ENCODE data around the gene STPG1.

STPG1 gene

DNA sequence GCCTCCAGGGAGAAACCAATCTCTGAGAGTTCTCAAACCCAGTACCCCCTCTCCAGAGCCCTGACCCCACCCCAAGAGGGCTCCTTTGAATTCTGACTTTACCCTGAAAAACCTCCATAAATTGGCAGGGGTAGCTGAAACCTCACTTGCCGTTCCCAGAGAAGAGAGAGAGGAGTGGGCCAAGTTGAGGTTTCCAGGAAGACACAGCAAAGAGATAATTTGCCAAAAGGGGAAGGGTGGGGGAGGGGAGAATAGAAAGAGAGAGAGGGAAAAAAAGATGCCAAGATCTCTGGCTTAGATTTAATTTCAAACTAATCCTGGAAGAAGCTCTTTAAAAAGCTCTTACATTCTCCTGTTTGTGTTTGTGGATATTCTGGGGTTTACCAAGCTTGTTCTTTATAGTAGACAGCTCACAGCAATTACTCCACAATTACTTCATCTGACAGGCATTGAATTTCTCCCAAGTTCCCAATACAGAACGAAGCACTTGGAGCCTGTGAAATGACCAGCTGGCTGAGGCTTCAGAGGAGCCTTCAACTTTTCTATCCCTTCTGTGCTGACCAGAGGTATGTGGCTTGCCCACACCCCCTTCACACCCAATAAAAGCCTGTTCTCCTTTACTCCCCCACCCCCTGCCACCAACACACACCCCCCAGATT is 95.5 kb downstream of the STPG1 start:
- no peaks in the 10 kb centered on the region for H3K9me3 ChIP-seq (ENCODE audit: insufficient read depth, low read length)
- no peaks in the 10 kb centered on the region for H3K36me3 ChIP-seq (ENCODE audit: low read length)
- no peaks in the 10 kb centered on the region for H3K79me2 ChIP-seq (ENCODE audit: insufficient read depth, low read length)
- no peak overlapping the region for H3K9ac ChIP-seq (ENCODE audit: low read length)
- 0 out of 2 replicates have a peak, but pooled peaks cover 5% of the 10 kb centered on the region for H3F3A ChIP-seq (ENCODE audit: insufficient read depth)
- TF ChIP-seq, protein P1, sequence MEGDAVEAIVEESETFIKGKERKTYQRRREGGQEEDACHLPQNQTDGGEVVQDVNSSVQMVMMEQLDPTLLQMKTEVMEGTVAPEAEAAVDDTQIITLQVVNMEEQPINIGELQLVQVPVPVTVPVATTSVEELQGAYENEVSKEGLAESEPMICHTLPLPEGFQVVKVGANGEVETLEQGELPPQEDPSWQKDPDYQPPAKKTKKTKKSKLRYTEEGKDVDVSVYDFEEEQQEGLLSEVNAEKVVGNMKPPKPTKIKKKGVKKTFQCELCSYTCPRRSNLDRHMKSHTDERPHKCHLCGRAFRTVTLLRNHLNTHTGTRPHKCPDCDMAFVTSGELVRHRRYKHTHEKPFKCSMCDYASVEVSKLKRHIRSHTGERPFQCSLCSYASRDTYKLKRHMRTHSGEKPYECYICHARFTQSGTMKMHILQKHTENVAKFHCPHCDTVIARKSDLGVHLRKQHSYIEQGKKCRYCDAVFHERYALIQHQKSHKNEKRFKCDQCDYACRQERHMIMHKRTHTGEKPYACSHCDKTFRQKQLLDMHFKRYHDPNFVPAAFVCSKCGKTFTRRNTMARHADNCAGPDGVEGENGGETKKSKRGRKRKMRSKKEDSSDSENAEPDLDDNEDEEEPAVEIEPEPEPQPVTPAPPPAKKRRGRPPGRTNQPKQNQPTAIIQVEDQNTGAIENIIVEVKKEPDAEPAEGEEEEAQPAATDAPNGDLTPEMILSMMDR (IDR thresholded peaks at IDR 0.05; ENCODE audit: insufficient read depth, low read length, poor library complexity, severe bottlenecking): no peak
- no peak for TF ChIP-seq EZH2phosphoT487 (conservative IDR thresholded peaks at IDR 0.05; ENCODE audit: low read length)
- H3K9me2 ChIP-seq (replicated peaks; ENCODE audit: insufficient read depth, low read length): no peaks in the 10 kb centered on the region
- H2AFZ ChIP-seq (ENCODE audit: low read depth, low read length, severe bottlenecking): no peak overlapping the region
- H3K27me3 ChIP-seq (ENCODE audit: low read length): no peaks in the 10 kb centered on the region
- no peaks in the 10 kb centered on the region for H4K20me1 ChIP-seq (ENCODE audit: low read depth, low read length)
- H3K27ac ChIP-seq (ENCODE audit: low read depth, low read length): no peak overlapping the region
- H3K4me3 ChIP-seq (ENCODE audit: insufficient read depth, low read length, poor library complexity, severe bottlenecking): no peak overlapping the region
- H3K4me2 ChIP-seq (ENCODE audit: low read depth, low read length, poor library complexity, severe bottlenecking): no peak overlapping the region

DNA sequence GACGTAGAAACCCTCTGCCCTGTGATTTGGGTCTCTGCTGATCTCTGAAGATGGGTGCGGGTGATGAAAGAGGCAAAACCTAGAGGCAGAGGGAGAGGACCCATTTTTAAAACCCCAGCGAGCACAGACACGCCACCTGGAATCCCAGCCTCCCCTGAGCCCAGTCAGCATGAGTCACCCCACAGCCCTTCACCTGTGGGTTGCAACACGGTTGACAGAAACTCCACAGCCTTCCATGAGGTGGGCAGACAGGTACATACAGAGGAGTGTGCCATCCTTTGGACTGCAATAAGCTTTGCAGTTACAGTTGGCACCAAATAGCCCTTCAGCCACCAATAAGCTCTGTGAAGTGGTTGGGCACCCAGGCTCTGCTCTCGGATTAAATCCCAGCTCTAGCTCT is 96.5 kb downstream of the STPG1 start:
- Histone ChIP-seq H3K79me2 (ENCODE audit: insufficient read depth, low read length) (no peaks in the 10 kb centered on the region), H3K4me2 (ENCODE audit: low read depth, low read length, poor library complexity, severe bottlenecking) (no peak overlapping the region), H3K9me3 (ENCODE audit: insufficient read depth, low read length) (no peaks in the 10 kb centered on the region), H2AFZ (ENCODE audit: low read depth, low read length, severe bottlenecking) (no peak overlapping the region), H4K20me1 (ENCODE audit: low read depth, low read length) (no peaks in the 10 kb centered on the region), H3F3A (ENCODE audit: insufficient read depth) (0 out of 2 replicates have a peak, but pooled peaks cover 4% of the 10 kb centered on the region), H3K27ac (ENCODE audit: low read depth, low read length) (no peak overlapping the region), H3K9me2 (replicated peaks; ENCODE audit: insufficient read depth, low read length) (no peaks in the 10 kb centered on the region), H3K9ac (ENCODE audit: low read length) (no peak overlapping the region), H3K4me3 (ENCODE audit: insufficient read depth, low read length, poor library complexity, severe bottlenecking) (no peak overlapping the region), H3K27me3 (ENCODE audit: low read length) (no peaks in the 10 kb centered on the region), H3K36me3 (ENCODE audit: low read length) (no peaks in the 10 kb centered on the region)
- TF ChIP-seq, protein P1 (IDR thresholded peaks at IDR 0.05; ENCODE audit: insufficient read depth, low read length, poor library complexity, severe bottlenecking): no peak
- no peak for TF ChIP-seq EZH2phosphoT487 (conservative IDR thresholded peaks at IDR 0.05; ENCODE audit: low read length)

DNA sequence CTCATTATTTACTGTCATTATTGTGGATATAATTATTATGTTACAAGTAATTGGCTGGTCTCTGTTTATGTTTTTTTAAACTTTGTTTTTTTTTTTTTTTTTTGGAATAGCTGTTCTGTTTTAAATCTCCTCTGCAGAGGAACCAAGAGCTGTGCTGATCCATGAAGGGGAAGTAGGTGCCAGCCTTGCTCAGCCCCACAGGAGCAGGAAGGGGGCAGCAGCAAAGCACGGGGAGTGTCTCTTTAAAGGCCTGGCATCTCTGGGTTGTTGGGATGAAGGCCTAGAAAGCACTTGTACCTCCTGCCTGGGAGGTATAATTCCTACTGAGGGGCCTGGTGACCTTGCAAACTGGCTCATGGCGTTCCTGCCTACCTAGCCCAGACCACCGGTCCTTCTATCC is 96.9 kb downstream of the STPG1 start:
- Histone ChIP-seq H3K9me3 (ENCODE audit: insufficient read depth, low read length) (no peaks in the 10 kb centered on the region), H2AFZ (ENCODE audit: low read depth, low read length, severe bottlenecking) (no peak overlapping the region), H3K4me2 (ENCODE audit: low read depth, low read length, poor library complexity, severe bottlenecking) (no peak overlapping the region), H3K27me3 (ENCODE audit: low read length) (no peaks in the 10 kb centered on the region), H3F3A (ENCODE audit: insufficient read depth) (0 out of 2 replicates have a peak, but pooled peaks cover 3% of the 10 kb centered on the region), H3K9me2 (replicated peaks; ENCODE audit: insufficient read depth, low read length) (no peaks in the 10 kb centered on the region), H3K79me2 (ENCODE audit: insufficient read depth, low read length) (no peaks in the 10 kb centered on the region), H4K20me1 (ENCODE audit: low read depth, low read length) (no peaks in the 10 kb centered on the region), H3K4me3 (ENCODE audit: insufficient read depth, low read length, poor library complexity, severe bottlenecking) (no peak overlapping the region), H3K36me3 (ENCODE audit: low read length) (no peaks in the 10 kb centered on the region), H3K9ac (ENCODE audit: low read length) (no peak overlapping the region), H3K27ac (ENCODE audit: low read depth, low read length) (no peak overlapping the region)
- TF ChIP-seq, protein P1 (IDR thresholded peaks at IDR 0.05; ENCODE audit: insufficient read depth, low read length, poor library complexity, severe bottlenecking): no peak
- TF ChIP-seq EZH2phosphoT487 (conservative IDR thresholded peaks at IDR 0.05; ENCODE audit: low read length): no peak

All from SU-DHL-6 (cell line).